WTC11 (cell line): Measurements from ENCODE around the gene TPSAB1. TPM values are rescaled to one million over a fixed set of nuclear protein-coding genes. Genes with fewer than 3 reads are reported as not detected.
A peak's percentile ranks its signal among the peaks of the same experiment; 100 is the strongest.

ENCODE experiments used
- ATAC-seq: fragments of 200-7000 bp; cut with Tn5 transposase; 2 replicates; pipeline ENCODE4 v1.10.0; 2021; ENCODE audit warnings: mild to moderate bottlenecking, moderate library complexity
- CTCF ChIA-PET: fragments of 300-600 bp; sonication (Branson Sonifier 250); formaldehyde crosslinking; loops from one replicate; lab custom pipeline; 2021; ENCODE audit warnings: antibody characterized with exemption; lab: Charles Lee
- POLR2A ChIA-PET: fragments of 350-600 bp; sonication (Branson Sonifier 250); formaldehyde crosslinking; loops from one replicate; lab custom pipeline; 2021; ENCODE audit warnings: antibody characterized with exemption; lab: Charles Lee
- DNase-seq: peaks from one replicate; pipeline ENCODE4 v3.0.0; 2021; ENCODE audit warnings: low spot score
- H3K27ac Mint-ChIP-seq: 2 replicates; pipeline ENCODE4 v1.8.0; 2021; ENCODE audit warnings: mixed read lengths
- H3K27me3 Mint-ChIP-seq: 2 replicates; pipeline ENCODE4 v1.8.0; 2021; ENCODE audit warnings: low read depth, mild to moderate bottlenecking, moderate library complexity, mixed read lengths
- H3K36me3 Mint-ChIP-seq: 2 replicates; pipeline ENCODE4 v1.8.0; 2021; ENCODE audit warnings: mixed read lengths
- H3K4me1 Mint-ChIP-seq: 2 replicates; pipeline ENCODE4 v1.8.0; 2022; ENCODE audit warnings: mixed read lengths
- H3K4me3 Mint-ChIP-seq: 2 replicates; pipeline ENCODE4 v1.8.0; 2021; ENCODE audit warnings: mild to moderate bottlenecking, moderate library complexity, mixed read lengths
- H3K9me3 Mint-ChIP-seq: 2 replicates; pipeline ENCODE4 v1.8.0; 2021; ENCODE audit warnings: mixed read lengths
- ETV6 ChIP-seq: sonication (generic); formaldehyde crosslinking; IDR thresholded peaks from 2 replicates; pipeline ENCODE4 v1.8.1; 2022; ENCODE audit warnings: mild to moderate bottlenecking, missing genetic modification reagents
- FOXP1 ChIP-seq: sonication (generic); formaldehyde crosslinking; IDR thresholded peaks from 2 replicates; pipeline ENCODE4 v1.8.0; 2022; ENCODE audit warnings: missing genetic modification reagents, mild to moderate bottlenecking, moderate library complexity, borderline replicate concordance
- GABPB1 ChIP-seq: sonication (generic); formaldehyde crosslinking; IDR thresholded peaks from 2 replicates; pipeline ENCODE4 v1.8.1; 2023; ENCODE audit warnings: mild to moderate bottlenecking, missing genetic modification reagents
- IRF2 ChIP-seq: sonication (generic); formaldehyde crosslinking; IDR thresholded peaks from 2 replicates; pipeline ENCODE4 v1.8.0; 2022; ENCODE audit warnings: low read depth, missing genetic modification reagents, borderline replicate concordance
- JUN ChIP-seq: sonication (generic); formaldehyde crosslinking; IDR thresholded peaks from 2 replicates; pipeline ENCODE4 v1.8.0; 2023; ENCODE audit warnings: mild to moderate bottlenecking, missing genetic modification reagents
- NFE2L1 ChIP-seq: sonication (generic); formaldehyde crosslinking; IDR thresholded peaks from 2 replicates; pipeline ENCODE4 v1.8.1; 2023; ENCODE audit warnings: missing genetic modification reagents
- RORB ChIP-seq: fragments of 250-450 bp; sonication (Bioruptor Pico); IDR thresholded peaks from 2 replicates; pipeline ENCODE4 v1.9.0; 2021; ENCODE audit warnings: mild to moderate bottlenecking
- SMAD3 ChIP-seq: sonication (generic); formaldehyde crosslinking; IDR thresholded peaks from 2 replicates; pipeline ENCODE4 v1.8.0; 2022; ENCODE audit warnings: missing genetic modification reagents, mild to moderate bottlenecking, borderline replicate concordance
- ZNF219 ChIP-seq: sonication (generic); formaldehyde crosslinking; IDR thresholded peaks from 2 replicates; pipeline ENCODE4 v1.8.0; 2023; ENCODE audit warnings: missing genetic modification reagents, mild to moderate bottlenecking, borderline replicate concordance
- ZNF671 ChIP-seq: fragments of 250-450 bp; sonication (Bioruptor Pico); IDR thresholded peaks from 2 replicates; pipeline ENCODE4 v1.8.0; 2021; ENCODE audit warnings: mild to moderate bottlenecking
- total RNA-seq: library from RNA; stranded (reverse); gene quantifications from 3 replicates; pipeline ENCODE4 v1.2.3, GENCODE V29; 2021
- TF ChIP-seq, protein P1 (sequence below): sonication (generic); formaldehyde crosslinking; IDR thresholded peaks from 2 replicates; pipeline ENCODE4 v1.8.0; 2023; ENCODE audit warnings: missing genetic modification reagents, mild to moderate bottlenecking, borderline replicate concordance
- TF ChIP-seq, protein P2 (sequence below): sonication (generic); formaldehyde crosslinking; IDR thresholded peaks from 2 replicates; pipeline ENCODE4 v1.8.1; 2022; ENCODE audit warnings: mild to moderate bottlenecking, missing genetic modification reagents, moderate library complexity, borderline replicate concordance
- TF ChIP-seq, protein P3 (sequence below): fragments of 250-450 bp; sonication (Bioruptor Pico); IDR thresholded peaks from 2 replicates; pipeline ENCODE4 v1.9.0; 2021; ENCODE audit warnings: mild to moderate bottlenecking
- TF ChIP-seq, protein P4 (sequence below): sonication (generic); formaldehyde crosslinking; IDR thresholded peaks from 2 replicates; pipeline ENCODE4 v1.8.0; 2022; ENCODE audit warnings: missing genetic modification reagents
- TF ChIP-seq, protein P5 (sequence below): sonication (generic); formaldehyde crosslinking; IDR thresholded peaks from 2 replicates; pipeline ENCODE4 v1.8.1; 2023; ENCODE audit warnings: mild to moderate bottlenecking, missing genetic modification reagents, borderline replicate concordance

TPSAB1 gene
- total RNA-seq, 1 experiment from 2014 or later = not detected

DNA sequence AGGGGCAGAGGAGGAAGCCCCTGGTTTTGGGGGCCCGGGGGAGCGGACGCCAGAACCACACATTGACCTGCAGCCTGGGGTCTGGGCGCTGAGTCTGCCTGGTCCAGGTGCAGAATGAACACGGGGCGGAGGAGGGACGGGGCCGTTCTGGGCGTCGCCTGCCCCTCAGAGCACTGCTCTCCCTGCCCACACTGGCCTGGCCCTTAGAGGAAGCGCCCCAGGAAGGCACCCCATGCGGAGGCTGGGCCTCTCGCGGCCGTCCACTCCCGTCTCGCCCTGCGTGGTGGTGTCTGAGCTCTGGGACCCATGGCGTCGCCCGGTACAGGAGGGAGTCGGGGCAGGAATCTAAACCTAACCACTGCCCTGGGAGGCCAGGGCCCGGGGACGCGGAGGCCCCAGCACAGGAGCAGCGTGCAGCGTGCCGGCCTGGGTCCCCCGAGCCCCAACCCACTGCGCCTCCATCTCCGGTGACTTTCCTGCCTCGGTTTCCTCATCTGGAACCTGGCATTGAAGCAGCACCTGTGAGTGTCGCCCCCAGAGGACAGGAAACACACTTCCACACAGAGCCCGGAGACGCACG, 19.7 kb downstream of the TPSAB1 start:
- no peak overlapping the region for H3K4me3 Mint-ChIP-seq
- ChIA-PET CTCF (interaction anchor here (1.4 kb wide), 1 partner anchor 186 kb away, joined by 3 read pairs; no protein-coding TSS in a partner anchor), POLR2A (no interaction called here)
- H3K4me1 Mint-ChIP-seq = peaks cover 5% of the 10 kb centered on the region
- ATAC-seq (no peak), DNase-seq (no peak)
- peaks cover 28% of the 10 kb centered on the region for H3K27me3 Mint-ChIP-seq
- H3K27ac Mint-ChIP-seq = no peak overlapping the region
- H3K36me3 Mint-ChIP-seq = peaks cover 9% of the 10 kb centered on the region; the same call in 1 of the 2 replicates
- H3K9me3 Mint-ChIP-seq = peaks cover 11% of the 10 kb centered on the region
- TF ChIP-seq ZNF671 (CRISPR knock-in tag) (no peak), SMAD3 (CRISPR knock-in tag) (no peak), ETV6 (CRISPR knock-in tag) (no peak), JUN (CRISPR knock-in tag) (no peak), ZNF219 (no peak), RORB (CRISPR knock-in tag) (no peak)
- TF ChIP-seq, protein P1, sequence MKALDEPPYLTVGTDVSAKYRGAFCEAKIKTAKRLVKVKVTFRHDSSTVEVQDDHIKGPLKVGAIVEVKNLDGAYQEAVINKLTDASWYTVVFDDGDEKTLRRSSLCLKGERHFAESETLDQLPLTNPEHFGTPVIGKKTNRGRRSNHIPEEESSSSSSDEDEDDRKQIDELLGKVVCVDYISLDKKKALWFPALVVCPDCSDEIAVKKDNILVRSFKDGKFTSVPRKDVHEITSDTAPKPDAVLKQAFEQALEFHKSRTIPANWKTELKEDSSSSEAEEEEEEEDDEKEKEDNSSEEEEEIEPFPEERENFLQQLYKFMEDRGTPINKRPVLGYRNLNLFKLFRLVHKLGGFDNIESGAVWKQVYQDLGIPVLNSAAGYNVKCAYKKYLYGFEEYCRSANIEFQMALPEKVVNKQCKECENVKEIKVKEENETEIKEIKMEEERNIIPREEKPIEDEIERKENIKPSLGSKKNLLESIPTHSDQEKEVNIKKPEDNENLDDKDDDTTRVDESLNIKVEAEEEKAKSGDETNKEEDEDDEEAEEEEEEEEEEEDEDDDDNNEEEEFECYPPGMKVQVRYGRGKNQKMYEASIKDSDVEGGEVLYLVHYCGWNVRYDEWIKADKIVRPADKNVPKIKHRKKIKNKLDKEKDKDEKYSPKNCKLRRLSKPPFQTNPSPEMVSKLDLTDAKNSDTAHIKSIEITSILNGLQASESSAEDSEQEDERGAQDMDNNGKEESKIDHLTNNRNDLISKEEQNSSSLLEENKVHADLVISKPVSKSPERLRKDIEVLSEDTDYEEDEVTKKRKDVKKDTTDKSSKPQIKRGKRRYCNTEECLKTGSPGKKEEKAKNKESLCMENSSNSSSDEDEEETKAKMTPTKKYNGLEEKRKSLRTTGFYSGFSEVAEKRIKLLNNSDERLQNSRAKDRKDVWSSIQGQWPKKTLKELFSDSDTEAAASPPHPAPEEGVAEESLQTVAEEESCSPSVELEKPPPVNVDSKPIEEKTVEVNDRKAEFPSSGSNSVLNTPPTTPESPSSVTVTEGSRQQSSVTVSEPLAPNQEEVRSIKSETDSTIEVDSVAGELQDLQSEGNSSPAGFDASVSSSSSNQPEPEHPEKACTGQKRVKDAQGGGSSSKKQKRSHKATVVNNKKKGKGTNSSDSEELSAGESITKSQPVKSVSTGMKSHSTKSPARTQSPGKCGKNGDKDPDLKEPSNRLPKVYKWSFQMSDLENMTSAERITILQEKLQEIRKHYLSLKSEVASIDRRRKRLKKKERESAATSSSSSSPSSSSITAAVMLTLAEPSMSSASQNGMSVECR = no peak
- TF ChIP-seq, protein P2, sequence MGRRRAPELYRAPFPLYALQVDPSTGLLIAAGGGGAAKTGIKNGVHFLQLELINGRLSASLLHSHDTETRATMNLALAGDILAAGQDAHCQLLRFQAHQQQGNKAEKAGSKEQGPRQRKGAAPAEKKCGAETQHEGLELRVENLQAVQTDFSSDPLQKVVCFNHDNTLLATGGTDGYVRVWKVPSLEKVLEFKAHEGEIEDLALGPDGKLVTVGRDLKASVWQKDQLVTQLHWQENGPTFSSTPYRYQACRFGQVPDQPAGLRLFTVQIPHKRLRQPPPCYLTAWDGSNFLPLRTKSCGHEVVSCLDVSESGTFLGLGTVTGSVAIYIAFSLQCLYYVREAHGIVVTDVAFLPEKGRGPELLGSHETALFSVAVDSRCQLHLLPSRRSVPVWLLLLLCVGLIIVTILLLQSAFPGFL (CRISPR knock-in tag) = no peak
- TF ChIP-seq, protein P3, sequence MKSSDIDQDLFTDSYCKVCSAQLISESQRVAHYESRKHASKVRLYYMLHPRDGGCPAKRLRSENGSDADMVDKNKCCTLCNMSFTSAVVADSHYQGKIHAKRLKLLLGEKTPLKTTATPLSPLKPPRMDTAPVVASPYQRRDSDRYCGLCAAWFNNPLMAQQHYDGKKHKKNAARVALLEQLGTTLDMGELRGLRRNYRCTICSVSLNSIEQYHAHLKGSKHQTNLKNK (CRISPR knock-in tag) = no peak

DNA sequence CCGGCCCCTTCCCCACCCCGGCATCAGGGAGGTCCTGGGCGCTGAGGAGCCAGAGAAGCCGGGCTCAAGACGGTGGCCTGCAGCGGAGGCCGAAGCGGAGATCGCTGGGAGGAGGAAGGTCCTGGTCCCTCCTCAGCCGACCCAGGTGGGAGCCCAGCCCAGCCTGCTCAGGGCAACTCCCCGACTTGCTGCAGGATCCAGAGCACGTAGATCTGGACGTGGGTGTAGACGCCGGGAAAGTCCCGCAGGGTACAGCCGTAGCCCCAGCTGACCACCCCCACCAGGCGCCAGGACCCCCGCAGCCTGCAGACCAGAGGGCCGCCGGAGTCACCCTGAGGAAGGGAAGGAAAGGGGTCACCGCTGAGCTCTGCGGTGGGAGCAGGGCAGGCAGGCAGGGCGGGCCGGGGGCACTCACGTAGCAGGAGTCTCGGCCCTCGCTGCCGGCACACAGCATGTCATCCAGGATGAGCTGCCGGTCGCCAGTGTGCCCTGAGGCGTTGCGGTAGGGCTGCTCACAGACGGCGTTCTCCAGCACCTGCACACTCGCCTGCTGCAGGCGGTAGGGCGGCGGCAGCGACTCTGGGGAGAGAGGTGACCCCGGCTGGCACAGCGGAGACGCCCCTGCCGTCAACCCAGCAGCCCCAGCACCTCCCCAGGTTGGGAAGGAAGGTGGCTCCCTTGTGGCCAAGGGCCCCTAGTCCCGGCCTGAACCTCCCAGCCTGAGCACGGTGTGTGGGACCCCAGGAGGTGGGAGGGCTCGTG, 20.8 kb downstream of the TPSAB1 start:
- Mint-ChIP-seq H3K27ac (no peak overlapping the region), H3K4me3 (no peak overlapping the region), H3K4me1 (peaks cover 5% of the 10 kb centered on the region), H3K9me3 (peaks cover 13% of the 10 kb centered on the region), H3K27me3 (peaks cover 31% of the 10 kb centered on the region), H3K36me3 (peaks cover 9% of the 10 kb centered on the region; the same call in 1 of the 2 replicates)
- CTCF ChIA-PET = interaction anchor here (1.4 kb wide), 1 partner anchor 187 kb away, joined by 3 read pairs; no protein-coding TSS in a partner anchor
- peak; percentile 49 for ATAC-seq
- POLR2A ChIA-PET = no interaction called here
- peak; percentile 59 for DNase-seq
- TF ChIP-seq, protein P4, sequence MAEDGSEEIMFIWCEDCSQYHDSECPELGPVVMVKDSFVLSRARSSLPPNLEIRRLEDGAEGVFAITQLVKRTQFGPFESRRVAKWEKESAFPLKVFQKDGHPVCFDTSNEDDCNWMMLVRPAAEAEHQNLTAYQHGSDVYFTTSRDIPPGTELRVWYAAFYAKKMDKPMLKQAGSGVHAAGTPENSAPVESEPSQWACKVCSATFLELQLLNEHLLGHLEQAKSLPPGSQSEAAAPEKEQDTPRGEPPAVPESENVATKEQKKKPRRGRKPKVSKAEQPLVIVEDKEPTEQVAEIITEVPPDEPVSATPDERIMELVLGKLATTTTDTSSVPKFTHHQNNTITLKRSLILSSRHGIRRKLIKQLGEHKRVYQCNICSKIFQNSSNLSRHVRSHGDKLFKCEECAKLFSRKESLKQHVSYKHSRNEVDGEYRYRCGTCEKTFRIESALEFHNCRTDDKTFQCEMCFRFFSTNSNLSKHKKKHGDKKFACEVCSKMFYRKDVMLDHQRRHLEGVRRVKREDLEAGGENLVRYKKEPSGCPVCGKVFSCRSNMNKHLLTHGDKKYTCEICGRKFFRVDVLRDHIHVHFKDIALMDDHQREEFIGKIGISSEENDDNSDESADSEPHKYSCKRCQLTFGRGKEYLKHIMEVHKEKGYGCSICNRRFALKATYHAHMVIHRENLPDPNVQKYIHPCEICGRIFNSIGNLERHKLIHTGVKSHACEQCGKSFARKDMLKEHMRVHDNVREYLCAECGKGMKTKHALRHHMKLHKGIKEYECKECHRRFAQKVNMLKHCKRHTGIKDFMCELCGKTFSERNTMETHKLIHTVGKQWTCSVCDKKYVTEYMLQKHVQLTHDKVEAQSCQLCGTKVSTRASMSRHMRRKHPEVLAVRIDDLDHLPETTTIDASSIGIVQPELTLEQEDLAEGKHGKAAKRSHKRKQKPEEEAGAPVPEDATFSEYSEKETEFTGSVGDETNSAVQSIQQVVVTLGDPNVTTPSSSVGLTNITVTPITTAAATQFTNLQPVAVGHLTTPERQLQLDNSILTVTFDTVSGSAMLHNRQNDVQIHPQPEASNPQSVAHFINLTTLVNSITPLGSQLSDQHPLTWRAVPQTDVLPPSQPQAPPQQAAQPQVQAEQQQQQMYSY (CRISPR knock-in tag) = no peak
- TF ChIP-seq FOXP1 (no peak), IRF2 (CRISPR knock-in tag) (no peak), GABPB1 (CRISPR knock-in tag) (no peak), NFE2L1 (CRISPR knock-in tag) (no peak)
- TF ChIP-seq, protein P5, sequence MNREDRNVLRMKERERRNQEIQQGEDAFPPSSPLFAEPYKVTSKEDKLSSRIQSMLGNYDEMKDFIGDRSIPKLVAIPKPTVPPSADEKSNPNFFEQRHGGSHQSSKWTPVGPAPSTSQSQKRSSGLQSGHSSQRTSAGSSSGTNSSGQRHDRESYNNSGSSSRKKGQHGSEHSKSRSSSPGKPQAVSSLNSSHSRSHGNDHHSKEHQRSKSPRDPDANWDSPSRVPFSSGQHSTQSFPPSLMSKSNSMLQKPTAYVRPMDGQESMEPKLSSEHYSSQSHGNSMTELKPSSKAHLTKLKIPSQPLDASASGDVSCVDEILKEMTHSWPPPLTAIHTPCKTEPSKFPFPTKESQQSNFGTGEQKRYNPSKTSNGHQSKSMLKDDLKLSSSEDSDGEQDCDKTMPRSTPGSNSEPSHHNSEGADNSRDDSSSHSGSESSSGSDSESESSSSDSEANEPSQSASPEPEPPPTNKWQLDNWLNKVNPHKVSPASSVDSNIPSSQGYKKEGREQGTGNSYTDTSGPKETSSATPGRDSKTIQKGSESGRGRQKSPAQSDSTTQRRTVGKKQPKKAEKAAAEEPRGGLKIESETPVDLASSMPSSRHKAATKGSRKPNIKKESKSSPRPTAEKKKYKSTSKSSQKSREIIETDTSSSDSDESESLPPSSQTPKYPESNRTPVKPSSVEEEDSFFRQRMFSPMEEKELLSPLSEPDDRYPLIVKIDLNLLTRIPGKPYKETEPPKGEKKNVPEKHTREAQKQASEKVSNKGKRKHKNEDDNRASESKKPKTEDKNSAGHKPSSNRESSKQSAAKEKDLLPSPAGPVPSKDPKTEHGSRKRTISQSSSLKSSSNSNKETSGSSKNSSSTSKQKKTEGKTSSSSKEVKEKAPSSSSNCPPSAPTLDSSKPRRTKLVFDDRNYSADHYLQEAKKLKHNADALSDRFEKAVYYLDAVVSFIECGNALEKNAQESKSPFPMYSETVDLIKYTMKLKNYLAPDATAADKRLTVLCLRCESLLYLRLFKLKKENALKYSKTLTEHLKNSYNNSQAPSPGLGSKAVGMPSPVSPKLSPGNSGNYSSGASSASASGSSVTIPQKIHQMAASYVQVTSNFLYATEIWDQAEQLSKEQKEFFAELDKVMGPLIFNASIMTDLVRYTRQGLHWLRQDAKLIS = no peak
